K562 (cell line): Measurements from ENCODE around the gene CISD3. TPM values are rescaled to one million over a fixed set of nuclear protein-coding genes. Genes with fewer than 3 reads are reported as not detected.

Source experiments
- BCLAF1 ChIP-seq, 2 experiments: fragments of 450-650 bp in 1 of 2; IDR thresholded peaks; 2 replicates each; pipeline ENCODE4 v1.6.1; 2011 to 2017; ENCODE audit warnings: low read depth in 2 of 2, antibody characterized with exemption in 1 of 2, borderline replicate concordance in 1 of 2, low read length in 1 of 2, mild to moderate bottlenecking in 1 of 2, mixed read lengths in 1 of 2; ENCODE audit not compliant: control insufficient read depth in 1 of 2
- CAMTA2 ChIP-seq: fragments of 250-450 bp; sonication (Bioruptor Pico); conservative IDR thresholded peaks from 2 replicates; pipeline ENCODE4 v1.5.1; 2022
- HMGXB4 ChIP-seq: sonication (generic); formaldehyde crosslinking; IDR thresholded peaks from 2 replicates; pipeline ENCODE4 v1.8.1; 2023; ENCODE audit warnings: mild to moderate bottlenecking, missing genetic modification reagents
- MECOM ChIP-seq: fragments of 250-450 bp; sonication (Bioruptor Pico); IDR thresholded peaks from 2 replicates; pipeline ENCODE4 v1.8.0; 2022; ENCODE audit warnings: inconsistent platforms
- MEF2A ChIP-seq: IDR thresholded peaks from 2 replicates; pipeline ENCODE4 v1.6.1; 2011; ENCODE audit warnings: low read depth, mild to moderate bottlenecking, low read length, moderate library complexity; ENCODE audit not compliant: control insufficient read depth
- MIER1 ChIP-seq: fragments of 450-650 bp; IDR thresholded peaks from 2 replicates; pipeline ENCODE4 v1.6.1; 2016; ENCODE audit warnings: antibody characterized with exemption, mild to moderate bottlenecking, low read depth
- NR0B1 ChIP-seq: fragments of 450-650 bp; IDR thresholded peaks from one replicate; pipeline ENCODE4 v1.6.1; 2018; ENCODE audit warnings: mild to moderate bottlenecking, moderate library complexity; ENCODE audit not compliant: partially characterized antibody
- NR1H2 ChIP-seq: sonication (generic); formaldehyde crosslinking; IDR thresholded peaks from 2 replicates; pipeline ENCODE4 v1.4.0; 2020; ENCODE audit warnings: mild to moderate bottlenecking, missing genetic modification reagents
- PHF8 ChIP-seq: fragments of 200-600 bp; sonication (generic); IDR thresholded peaks from 2 replicates; pipeline ENCODE4 v1.6.1; 2012; ENCODE audit warnings: mixed run types, mild to moderate bottlenecking, inconsistent platforms, low read length, moderate library complexity, borderline replicate concordance
- SUPT5H ChIP-seq: fragments of 450-650 bp; IDR thresholded peaks from 2 replicates; pipeline ENCODE4 v1.6.1; 2016
- TCFL5 ChIP-seq: fragments of 250-450 bp; sonication (Bioruptor Pico); conservative IDR thresholded peaks from 2 replicates; pipeline ENCODE4 v1.6.1; 2021; ENCODE audit warnings: mild to moderate bottlenecking, moderate library complexity, matching md5 sums
- TRIM25 ChIP-seq: fragments of 450-650 bp; IDR thresholded peaks from 2 replicates; pipeline ENCODE4 v1.7.0; 2016; ENCODE audit warnings: borderline replicate concordance
- U2AF1 ChIP-seq: fragments of 200-400 bp; formaldehyde crosslinking; optimal IDR thresholded peaks from 2 replicates; pipeline ENCODE3; 2017; ENCODE audit warnings: mild to moderate bottlenecking, low read depth, low read length, moderate library complexity
- ZBTB7A ChIP-seq: IDR thresholded peaks from 2 replicates; pipeline ENCODE4 v1.6.1; 2011; ENCODE audit warnings: low read depth, mild to moderate bottlenecking, low read length, moderate library complexity, borderline replicate concordance; ENCODE audit not compliant: control insufficient read depth
- ZNF134 ChIP-seq: fragments of 250-450 bp; sonication (Bioruptor Pico); conservative IDR thresholded peaks from 2 replicates; pipeline ENCODE4 v1.4.0; 2020
- ZNF398 ChIP-seq: fragments of 250-450 bp; sonication (Bioruptor Pico); IDR thresholded peaks from 2 replicates; pipeline ENCODE4 v1.8.0; 2021; ENCODE audit warnings: moderate library complexity, mild to moderate bottlenecking, inconsistent platforms
- ZNF444 ChIP-seq: fragments of 250-450 bp; sonication (Bioruptor Pico); IDR thresholded peaks from 2 replicates; pipeline ENCODE4 v1.4.0; 2020; ENCODE audit warnings: mild to moderate bottlenecking, moderate library complexity
- polyA plus RNA-seq, 8 experiments: library from polyadenylated mRNA; depleted of rRNA in 4 of 8; stranded (reverse) in 5 of 8; unstranded in 3 of 8; fragments of >200 nt; fragmentation: Nextera tagmentation in 2 of 8; fragmentation: Illumina TruSeq in 1 of 8; extraction: Ambion mirVana in 2 of 8; extraction: Trizol in 1 of 8; gene quantifications; 2 replicates each; pipeline versions ENCODE4 v1.2.1 to v1.2.3, GENCODE V29; 2011 to 2014; ENCODE audit warnings: inconsistent platforms in 1 of 8, missing spikeins in 1 of 8
- total RNA-seq, 7 experiments: library from RNA; depleted of rRNA in 6 of 7; stranded (reverse); fragments of >200 nt in 6 of 7; fragmentation: Illumina TruSeq in 2 of 7; extraction: Trizol in 2 of 7; gene quantifications; 2 replicates each; pipeline versions ENCODE4 v1.2.1 to v1.2.3, GENCODE V29; 2011 to 2021; ENCODE audit warnings: low replicate concordance in 1 of 7

Gene CISD3
- total and polyA plus RNA-seq, 9 of the 15 experiments (the other 6 are each of a cell fraction or from before 2014, with no cell fraction given): 5.0 to 60.7 (median 15.7) TPM

- no peak for TF ChIP-seq TCFL5 (CRISPR knock-in tag)
- no peak for TF ChIP-seq NR0B1
- TF ChIP-seq TRIM25: 0 out of 2 replicates have a peak, but pooled peaks have one; percentile 63
- no peak for TF ChIP-seq ZNF398
- no peak for TF ChIP-seq ZNF444 (CRISPR knock-in tag)
- TF ChIP-seq NR1H2 (CRISPR knock-in tag): no peak
- TF ChIP-seq MIER1: no peak
- no peak for TF ChIP-seq MEF2A
- peak; percentile 45; the same call in 1 of the 2 replicates for TF ChIP-seq PHF8
- TF ChIP-seq ZNF134 (CRISPR knock-in tag): no peak
- TF ChIP-seq CAMTA2 (CRISPR knock-in tag): no peak
- peak; percentile 81; the same call in 1 of the 2 replicates for TF ChIP-seq ZBTB7A
- TF ChIP-seq BCLAF1 (IDR thresholded peaks at IDR 0.05; ENCODE audit: borderline replicate concordance in 1 of 2, control insufficient read depth in 1 of 2, low read depth in 2 of 2, low read length in 1 of 2): no peak
- no peak for TF ChIP-seq MECOM
- TF ChIP-seq HMGXB4 (CRISPR knock-in tag): 0 out of 2 replicates have a peak, but pooled peaks have one; percentile 49
- peak; percentile 24; the same call in 1 of the 2 replicates for TF ChIP-seq SUPT5H
- no peak for TF ChIP-seq U2AF1
Measured at GRCh38 chr17:38747463-38748148, 17.5 kb downstream of the CISD3 start (continued).
